OCI-LY1 (cell line): Measurements from ENCODE around the gene AP1B1.

Experiments used
- CTCF ChIP-seq: fragments of 200-600 bp; sonication (generic), shearing (Covaris generic); IDR thresholded peaks from 2 replicates; pipeline ENCODE4 v1.5.1; 2017; ENCODE audit warnings: mild to moderate bottlenecking, antibody characterized with exemption, low read length, moderate library complexity, mixed read lengths
- EZH2 ChIP-seq: fragments of 200-600 bp; sonication (generic), shearing (Covaris generic); IDR thresholded peaks from 2 replicates; pipeline ENCODE4 v1.8.0; 2017; ENCODE audit warnings: borderline replicate concordance, mixed run types, mild to moderate bottlenecking, antibody characterized with exemption, low read length, moderate library complexity, mixed read lengths

DNA sequence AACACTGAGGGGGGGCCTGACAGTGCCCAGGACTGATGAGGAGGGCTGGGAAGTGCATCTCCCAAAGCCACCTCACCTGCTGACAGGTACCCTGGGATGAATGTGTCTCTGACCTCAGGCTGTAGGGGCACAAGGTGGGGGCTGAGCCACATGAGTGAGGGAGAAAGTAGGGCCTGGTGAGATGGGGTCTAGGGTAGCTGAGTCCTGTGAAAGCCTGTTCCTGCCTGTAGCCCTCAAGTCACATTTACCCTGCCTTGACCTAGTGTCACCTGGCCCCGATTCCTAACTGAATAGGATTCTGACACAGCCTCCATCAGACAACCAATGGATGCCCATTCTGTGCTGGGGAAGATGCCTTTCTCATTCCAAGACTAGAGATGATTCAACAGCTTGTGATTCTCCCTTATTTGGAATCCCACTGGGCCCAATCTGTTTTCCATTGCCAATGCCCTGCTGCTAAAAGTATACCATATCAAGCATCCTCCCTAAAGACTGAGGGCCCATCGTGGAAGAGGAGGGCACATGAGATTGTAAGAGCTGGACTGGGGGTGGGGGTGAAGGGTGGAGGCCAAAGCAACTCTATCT lies 38.9 kb upstream of the AP1B1 start:
- TF ChIP-seq CTCF (no peak), EZH2 (no peak)
